ENCODE measurements around the gene RASA3. TPM values are rescaled to one million over a fixed set of nuclear protein-coding genes. Genes with fewer than 3 reads are reported as not detected.

Gene RASA3
- polyA plus RNA-seq, 1 donor from 2014 or later, result 8.5 TPM

DNA sequence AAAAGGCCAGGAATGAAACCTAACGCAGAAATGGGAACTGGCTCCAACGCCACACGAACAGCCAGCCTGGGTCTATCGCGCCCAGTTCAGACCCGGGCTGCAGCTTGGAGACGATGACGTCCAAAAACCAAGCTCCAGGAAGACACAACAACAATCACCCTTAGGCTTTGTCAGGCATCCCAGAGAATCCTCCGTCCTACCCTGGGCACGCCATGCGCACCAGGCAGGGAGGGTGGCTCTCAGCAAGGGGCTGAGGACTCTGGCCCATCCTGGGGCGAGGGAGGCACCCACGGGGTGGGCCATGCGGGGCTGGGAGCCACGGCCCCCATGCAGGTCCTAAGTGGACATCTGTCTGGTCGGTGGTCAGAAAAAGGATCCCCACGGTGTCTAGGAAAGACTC is 9.0 kb downstream of the RASA3 start:
- no peak overlapping the region for H3K4me2 ChIP-seq (ENCODE audit: low read length)
- H3K4me3 ChIP-seq (ENCODE audit: low read length), result no peak overlapping the region
- no peak overlapping the region for H3K9ac ChIP-seq (ENCODE audit: low read length)
- H3K36me3 ChIP-seq (ENCODE audit: insufficient read depth, low read length), result no peaks in the 10 kb centered on the region
- no peaks in the 10 kb centered on the region for H3F3A ChIP-seq (ENCODE audit: insufficient read depth, low read length, poor library complexity, severe bottlenecking)
- no peaks in the 10 kb centered on the region for H3K9me2 ChIP-seq (ENCODE audit: insufficient read depth, low read length)
- no peaks in the 10 kb centered on the region for H3K9me3 ChIP-seq (ENCODE audit: low read length)
- no peak overlapping the region for H3K27ac ChIP-seq (ENCODE audit: low read length)
- no peaks in the 10 kb centered on the region for H4K20me1 ChIP-seq (ENCODE audit: insufficient read depth)
- no peak overlapping the region for H2AFZ ChIP-seq (ENCODE audit: low read depth, low read length)
- H3K27me3 ChIP-seq (ENCODE audit: insufficient read depth, low read depth, low read length), result no peaks in the 10 kb centered on the region
- TF ChIP-seq EZH2 (IDR thresholded peaks at IDR 0.05; ENCODE audit: borderline replicate concordance, insufficient read depth, low read length, poor library complexity, severe bottlenecking) (no peak), CTCF (IDR thresholded peaks at IDR 0.05; ENCODE audit: poor library complexity, severe bottlenecking) (no peak), MXI1 (conservative IDR thresholded peaks at IDR 0.05; ENCODE audit: poor library complexity, severe bottlenecking) (no peak), POLR2AphosphoS5 (IDR thresholded peaks at IDR 0.05) (no peak), SMC3 (conservative IDR thresholded peaks at IDR 0.05; ENCODE audit: poor library complexity) (no peak), RAD21 (conservative IDR thresholded peaks at IDR 0.05) (no peak), EP300 (conservative IDR thresholded peaks at IDR 0.05; ENCODE audit: poor library complexity, severe bottlenecking) (no peak), TAF1 (IDR thresholded peaks at IDR 0.05; ENCODE audit: low read depth) (no peak)
- TF ChIP-seq, protein P1, sequence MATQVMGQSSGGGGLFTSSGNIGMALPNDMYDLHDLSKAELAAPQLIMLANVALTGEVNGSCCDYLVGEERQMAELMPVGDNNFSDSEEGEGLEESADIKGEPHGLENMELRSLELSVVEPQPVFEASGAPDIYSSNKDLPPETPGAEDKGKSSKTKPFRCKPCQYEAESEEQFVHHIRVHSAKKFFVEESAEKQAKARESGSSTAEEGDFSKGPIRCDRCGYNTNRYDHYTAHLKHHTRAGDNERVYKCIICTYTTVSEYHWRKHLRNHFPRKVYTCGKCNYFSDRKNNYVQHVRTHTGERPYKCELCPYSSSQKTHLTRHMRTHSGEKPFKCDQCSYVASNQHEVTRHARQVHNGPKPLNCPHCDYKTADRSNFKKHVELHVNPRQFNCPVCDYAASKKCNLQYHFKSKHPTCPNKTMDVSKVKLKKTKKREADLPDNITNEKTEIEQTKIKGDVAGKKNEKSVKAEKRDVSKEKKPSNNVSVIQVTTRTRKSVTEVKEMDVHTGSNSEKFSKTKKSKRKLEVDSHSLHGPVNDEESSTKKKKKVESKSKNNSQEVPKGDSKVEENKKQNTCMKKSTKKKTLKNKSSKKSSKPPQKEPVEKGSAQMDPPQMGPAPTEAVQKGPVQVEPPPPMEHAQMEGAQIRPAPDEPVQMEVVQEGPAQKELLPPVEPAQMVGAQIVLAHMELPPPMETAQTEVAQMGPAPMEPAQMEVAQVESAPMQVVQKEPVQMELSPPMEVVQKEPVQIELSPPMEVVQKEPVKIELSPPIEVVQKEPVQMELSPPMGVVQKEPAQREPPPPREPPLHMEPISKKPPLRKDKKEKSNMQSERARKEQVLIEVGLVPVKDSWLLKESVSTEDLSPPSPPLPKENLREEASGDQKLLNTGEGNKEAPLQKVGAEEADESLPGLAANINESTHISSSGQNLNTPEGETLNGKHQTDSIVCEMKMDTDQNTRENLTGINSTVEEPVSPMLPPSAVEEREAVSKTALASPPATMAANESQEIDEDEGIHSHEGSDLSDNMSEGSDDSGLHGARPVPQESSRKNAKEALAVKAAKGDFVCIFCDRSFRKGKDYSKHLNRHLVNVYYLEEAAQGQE (IDR thresholded peaks at IDR 0.05; ENCODE audit: borderline replicate concordance), result no peak
- H3K79me2 ChIP-seq (replicated peaks; ENCODE audit: insufficient read depth, low read length), result peaks cover 18% of the 10 kb centered on the region

- no peaks in the 10 kb centered on the region for H3K36me3 ChIP-seq (ENCODE audit: insufficient read depth, low read length)
- no peak overlapping the region for H3K4me2 ChIP-seq (ENCODE audit: low read length)
- H3K27me3 ChIP-seq (ENCODE audit: insufficient read depth, low read depth, low read length), result no peaks in the 10 kb centered on the region
- H3K27ac ChIP-seq (ENCODE audit: low read length), result no peak overlapping the region
- H4K20me1 ChIP-seq (ENCODE audit: insufficient read depth), result no peaks in the 10 kb centered on the region
- H3F3A ChIP-seq (ENCODE audit: insufficient read depth, low read length, poor library complexity, severe bottlenecking), result no peaks in the 10 kb centered on the region
- H3K9me2 ChIP-seq (ENCODE audit: insufficient read depth, low read length), result no peaks in the 10 kb centered on the region
- no peak overlapping the region for H2AFZ ChIP-seq (ENCODE audit: low read depth, low read length)
- no peaks in the 10 kb centered on the region for H3K9me3 ChIP-seq (ENCODE audit: low read length)
- peaks cover 11% of the 10 kb centered on the region for H3K79me2 ChIP-seq (replicated peaks; ENCODE audit: insufficient read depth, low read length)
- no peak overlapping the region for H3K4me3 ChIP-seq (ENCODE audit: low read length)
- H3K9ac ChIP-seq (ENCODE audit: low read length), result no peak overlapping the region
- TF ChIP-seq POLR2AphosphoS5 (IDR thresholded peaks at IDR 0.05) (no peak), MXI1 (conservative IDR thresholded peaks at IDR 0.05; ENCODE audit: poor library complexity, severe bottlenecking) (no peak), SMC3 (conservative IDR thresholded peaks at IDR 0.05; ENCODE audit: poor library complexity) (no peak), CTCF (IDR thresholded peaks at IDR 0.05; ENCODE audit: poor library complexity, severe bottlenecking) (no peak), TAF1 (IDR thresholded peaks at IDR 0.05; ENCODE audit: low read depth) (no peak), EZH2 (IDR thresholded peaks at IDR 0.05; ENCODE audit: borderline replicate concordance, insufficient read depth, low read length, poor library complexity, severe bottlenecking) (no peak), EP300 (conservative IDR thresholded peaks at IDR 0.05; ENCODE audit: poor library complexity, severe bottlenecking) (no peak), RAD21 (conservative IDR thresholded peaks at IDR 0.05) (no peak)
- TF ChIP-seq, protein P1 (IDR thresholded peaks at IDR 0.05; ENCODE audit: borderline replicate concordance), result no peak
Measured at GRCh38 chr13:114122591-114123211, 9.7 kb downstream of the RASA3 start.
